AG04449 (cell line): Measurements from ENCODE around the gene CDH13.

Experiments used
- CTCF ChIA-PET: fragments of 350-600 bp; formaldehyde crosslinking; extraction: SDS; loops from one replicate; lab custom pipeline; 2021; ENCODE audit warnings: antibody characterized with exemption; lab: Yijun Ruan, JAX
- POLR2A ChIA-PET: fragments of 400-600, 350-600 bp; formaldehyde crosslinking; extraction: SDS; loops from one replicate; lab custom pipeline; 2020; ENCODE audit warnings: antibody characterized with exemption, inconsistent platforms; lab: Yijun Ruan, JAX
- DNase-seq: peaks from one replicate; pipeline ENCODE4 v3.0.0-alpha.2; 2010; ENCODE audit warnings: low read depth, low spot score
- H3K4me3 ChIP-seq: 2 replicates; pipeline ENCODE4 v1.5.1; 2011; ENCODE audit warnings: low read depth, mild to moderate bottlenecking, control low read depth, low read length
- CTCF ChIP-seq: IDR thresholded peaks from one replicate; pipeline ENCODE4 v1.5.1; 2011; ENCODE audit warnings: mild to moderate bottlenecking, moderate library complexity, low read length, control low read depth, inconsistent platforms; ENCODE audit not compliant: insufficient read depth; ENCODE audit errors: missing control alignments

The CDH13 gene

GRCh38 chr16:82891918-82892317 lies 265.1 kb downstream of the CDH13 start:
- no peak overlapping the region for H3K4me3 ChIP-seq
- no peak for TF ChIP-seq CTCF
- DNase-seq, result no peak
- ChIA-PET POLR2A (no interaction called here), CTCF (no interaction called here)

GRCh38 chr16:82892324-82892723 lies 265.6 kb downstream of the CDH13 start:
- POLR2A ChIA-PET, result no interaction called here
- no peak for DNase-seq
- no peak overlapping the region for H3K4me3 ChIP-seq
- CTCF ChIA-PET, result no interaction called here
- TF ChIP-seq CTCF, result no peak

GRCh38 chr16:82895843-82896242 lies 269.1 kb downstream of the CDH13 start:
- ChIA-PET POLR2A (no interaction called here), CTCF (no interaction called here)
- TF ChIP-seq CTCF, result no peak
- DNase-seq, result no peak
- H3K4me3 ChIP-seq, result no peak overlapping the region

- H3K4me3 ChIP-seq, result no peak overlapping the region
- DNase-seq, result no peak
- TF ChIP-seq CTCF, result no peak
- CTCF ChIA-PET, result no interaction called here
- POLR2A ChIA-PET, result no interaction called here
Observed at GRCh38 chr16:82899006-82899405, 272.2 kb downstream of the CDH13 start.

- CTCF ChIA-PET, result interaction anchor here (0.8 kb wide), 1 partner anchor 14 kb away, joined by 3 read pairs; no protein-coding TSS in a partner anchor
- POLR2A ChIA-PET, result no interaction called here
- TF ChIP-seq CTCF, result no peak
- H3K4me3 ChIP-seq, result no peak overlapping the region
- no peak for DNase-seq
Observed at GRCh38 chr16:82899731-82900450, 273.1 kb downstream of the CDH13 start.

GRCh38 chr16:82900559-82900958 lies 273.8 kb downstream of the CDH13 start:
- CTCF ChIA-PET, result interaction anchor here (0.8 kb wide), 1 partner anchor 14 kb away, joined by 3 read pairs; no protein-coding TSS in a partner anchor
- no peak for DNase-seq
- no peak overlapping the region for H3K4me3 ChIP-seq
- POLR2A ChIA-PET, result no interaction called here
- TF ChIP-seq CTCF, result no peak
